ENCODE data around the gene TNFRSF9.
A peak's percentile ranks its signal among the peaks of the same experiment; 100 is the strongest.

TNFRSF9 gene

DNA sequence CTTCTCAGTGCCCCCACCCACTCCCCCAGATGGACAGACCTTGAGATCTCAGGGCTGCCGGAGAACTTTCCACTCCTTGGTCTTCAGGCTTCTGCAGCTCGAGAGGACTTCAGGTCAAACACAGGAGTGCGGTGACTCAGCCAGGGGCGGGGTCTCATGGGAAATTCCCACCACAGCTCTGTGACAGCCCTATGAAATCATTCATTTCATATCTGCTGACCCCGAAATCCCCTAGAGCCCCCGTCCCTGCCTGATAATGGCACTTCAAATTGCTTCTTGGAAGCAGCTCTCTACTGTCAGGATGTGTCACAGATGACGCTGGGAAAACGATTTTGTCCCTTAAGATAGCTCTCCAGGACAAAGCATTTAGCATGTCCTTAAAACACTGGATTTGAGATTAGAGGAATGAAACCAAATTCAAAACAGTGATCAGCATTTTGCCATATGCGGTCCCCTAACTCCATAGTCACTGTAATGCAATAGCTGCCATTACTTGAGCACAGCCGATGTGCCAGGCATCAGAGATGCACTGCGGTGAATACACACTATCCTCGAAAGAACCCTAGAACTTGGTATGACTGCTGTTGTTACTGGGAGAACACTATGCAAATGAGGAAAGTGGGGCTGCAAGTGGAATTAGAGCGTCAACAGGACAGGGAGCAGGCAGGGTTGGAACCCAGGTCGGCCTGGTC is at the start of gene TNFRSF9:
Gene TNFRSF9 (minus strand): TSS at position 95 of the 692 bp plus-strand sequence. CDS start 845 bp downstream, outside the sequence.
- TF ChIP-seq, protein P1, sequence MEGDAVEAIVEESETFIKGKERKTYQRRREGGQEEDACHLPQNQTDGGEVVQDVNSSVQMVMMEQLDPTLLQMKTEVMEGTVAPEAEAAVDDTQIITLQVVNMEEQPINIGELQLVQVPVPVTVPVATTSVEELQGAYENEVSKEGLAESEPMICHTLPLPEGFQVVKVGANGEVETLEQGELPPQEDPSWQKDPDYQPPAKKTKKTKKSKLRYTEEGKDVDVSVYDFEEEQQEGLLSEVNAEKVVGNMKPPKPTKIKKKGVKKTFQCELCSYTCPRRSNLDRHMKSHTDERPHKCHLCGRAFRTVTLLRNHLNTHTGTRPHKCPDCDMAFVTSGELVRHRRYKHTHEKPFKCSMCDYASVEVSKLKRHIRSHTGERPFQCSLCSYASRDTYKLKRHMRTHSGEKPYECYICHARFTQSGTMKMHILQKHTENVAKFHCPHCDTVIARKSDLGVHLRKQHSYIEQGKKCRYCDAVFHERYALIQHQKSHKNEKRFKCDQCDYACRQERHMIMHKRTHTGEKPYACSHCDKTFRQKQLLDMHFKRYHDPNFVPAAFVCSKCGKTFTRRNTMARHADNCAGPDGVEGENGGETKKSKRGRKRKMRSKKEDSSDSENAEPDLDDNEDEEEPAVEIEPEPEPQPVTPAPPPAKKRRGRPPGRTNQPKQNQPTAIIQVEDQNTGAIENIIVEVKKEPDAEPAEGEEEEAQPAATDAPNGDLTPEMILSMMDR (conservative IDR thresholded peaks at IDR 0.05), result no peak
- no peak within 1 kb of the TSS for H3K27ac ChIP-seq

DNA sequence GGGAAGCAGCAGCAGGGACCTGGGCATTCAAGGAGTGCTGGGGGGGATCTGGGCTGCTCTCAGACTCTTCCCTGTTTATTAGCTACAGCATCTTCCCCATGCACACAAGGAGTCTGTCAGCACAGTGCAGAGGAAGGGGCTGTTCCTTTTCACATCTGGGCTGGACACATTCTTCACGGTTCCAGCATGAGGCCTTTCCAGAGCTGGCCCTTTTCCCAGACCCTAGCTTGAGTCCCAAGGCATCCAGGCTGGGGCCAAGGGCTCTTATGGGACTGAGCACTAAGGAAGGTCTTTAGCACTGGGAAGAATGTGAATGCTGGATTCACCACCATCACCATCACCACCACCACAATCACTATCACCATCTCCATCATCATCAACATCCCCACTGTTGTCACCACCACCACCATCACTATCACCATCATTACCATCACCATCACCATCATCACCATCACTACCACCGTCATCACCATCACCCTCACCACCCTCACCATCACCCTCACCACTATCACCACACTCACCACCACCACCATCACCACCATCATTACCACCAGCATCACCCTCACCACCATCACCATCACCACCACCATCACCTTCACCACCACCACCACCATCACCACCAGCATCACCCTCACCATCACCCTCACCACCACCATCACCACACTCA is 49.3 kb upstream of the TNFRSF9 start:
- TF ChIP-seq, protein P1 (conservative IDR thresholded peaks at IDR 0.05), result no peak
- H3K27ac ChIP-seq, result no peak overlapping the region

DNA sequence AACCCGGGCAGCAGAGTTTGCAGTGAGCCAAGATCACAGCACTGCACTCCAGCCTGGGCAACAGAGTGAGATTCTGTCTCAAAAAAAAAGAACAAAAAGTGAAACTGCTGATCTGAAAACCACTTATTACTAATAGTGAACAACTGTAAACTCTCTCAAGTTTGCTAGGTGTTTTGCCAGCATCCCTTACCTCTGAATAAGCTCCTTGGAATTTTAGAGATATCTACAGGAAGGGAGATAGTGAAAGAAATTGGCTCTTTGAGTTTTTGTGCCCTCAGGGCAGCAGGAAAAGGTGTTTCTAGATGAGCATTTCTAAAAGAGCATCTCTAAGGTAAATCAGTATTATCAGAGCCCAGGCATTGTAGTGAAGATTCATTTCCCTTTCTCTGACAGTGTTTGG is 47.9 kb upstream of the TNFRSF9 start:
- peak overlapping the region; percentile 2; the same call in 1 of the 2 replicates for H3K27ac ChIP-seq
- TF ChIP-seq, protein P1 (conservative IDR thresholded peaks at IDR 0.05), result no peak

DNA sequence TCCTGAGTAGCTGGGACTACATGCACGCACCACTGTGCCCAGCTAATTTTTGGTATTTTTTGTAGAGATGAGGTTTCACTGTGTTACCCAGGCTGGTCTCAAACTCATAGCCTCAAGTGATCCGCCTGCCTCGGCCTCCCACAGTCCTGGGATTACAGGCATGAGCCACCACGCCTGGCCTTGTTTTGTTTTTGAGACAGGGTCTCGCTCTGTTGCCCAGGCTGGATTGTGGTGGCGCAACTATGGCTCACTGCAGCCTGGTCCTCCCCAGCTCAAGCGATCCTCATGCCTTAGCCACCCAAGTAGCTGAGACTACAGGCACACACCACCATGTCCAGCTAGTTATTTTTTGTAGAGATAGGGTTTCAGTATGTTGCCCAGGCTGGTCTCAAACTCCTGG is 46.9 kb upstream of the TNFRSF9 start:
- peak overlapping the region; percentile 2; the same call in 1 of the 2 replicates for H3K27ac ChIP-seq
- TF ChIP-seq, protein P1 (conservative IDR thresholded peaks at IDR 0.05), result no peak

DNA sequence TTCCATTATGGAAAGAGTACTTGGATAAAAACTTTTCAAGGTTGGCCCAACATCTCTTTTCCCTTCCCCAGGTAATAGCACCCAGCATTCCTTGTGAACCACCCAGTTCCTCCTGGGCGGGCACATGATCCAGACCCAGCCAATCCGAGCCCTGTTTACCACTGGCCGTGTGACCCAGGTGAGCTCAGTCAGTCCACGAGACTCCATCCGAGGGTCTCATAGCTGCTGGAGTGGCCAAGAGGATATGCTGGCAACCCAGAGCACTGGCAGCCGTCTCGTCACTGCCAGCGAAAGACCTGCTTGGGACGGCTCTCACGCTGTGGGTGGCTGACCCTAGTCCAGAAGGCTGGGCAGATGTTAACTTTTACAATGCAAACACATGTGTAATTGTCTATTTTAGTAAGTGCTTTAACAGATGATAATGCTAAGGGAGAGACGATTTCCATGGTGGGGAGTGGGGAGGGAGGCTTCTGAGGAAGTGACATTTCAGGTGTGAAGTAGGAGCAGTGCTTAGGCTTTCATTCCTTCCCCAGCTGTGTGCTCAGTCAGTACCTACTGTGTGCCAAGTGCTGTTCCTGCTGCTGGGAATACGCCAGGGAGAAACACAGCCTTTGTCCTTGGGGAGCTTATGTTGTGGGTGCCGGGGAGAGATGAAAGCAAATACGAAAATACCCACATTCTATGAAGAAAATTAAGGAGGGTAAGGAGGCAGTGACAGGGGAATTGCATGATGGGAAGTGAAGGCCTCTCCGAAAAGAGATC is 45.4 kb upstream of the TNFRSF9 start:
- no peak overlapping the region for H3K27ac ChIP-seq

DNA sequence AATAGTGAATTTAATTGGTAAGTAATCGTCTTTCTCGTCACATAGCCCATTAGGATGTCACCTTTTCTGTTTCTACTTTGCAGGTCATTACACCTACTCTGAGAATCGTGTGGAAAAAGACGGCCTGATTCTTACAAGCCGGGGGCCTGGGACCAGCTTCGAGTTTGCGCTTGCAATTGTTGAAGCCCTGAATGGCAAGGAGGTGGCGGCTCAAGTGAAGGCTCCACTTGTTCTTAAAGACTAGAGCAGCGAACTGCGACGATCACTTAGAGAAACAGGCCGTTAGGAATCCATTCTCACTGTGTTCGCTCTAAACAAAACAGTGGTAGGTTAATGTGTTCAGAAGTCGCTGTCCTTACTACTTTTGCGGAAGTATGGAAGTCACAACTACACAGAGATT is 44.2 kb upstream of the TNFRSF9 start:
- H3K27ac ChIP-seq, result no peak overlapping the region
- TF ChIP-seq, protein P1 (conservative IDR thresholded peaks at IDR 0.05), result no peak

More for the DNA sequence above, 45.4 kb upstream of the TNFRSF9 start:
- TF ChIP-seq, protein P1 (conservative IDR thresholded peaks at IDR 0.05), result no peak

Data from VCaP (cell line).